HG03378 (cell line): Measurements from ENCODE around the gene DSCAML1.

Experiments
- ATAC-seq: cut with Tn5 transposase; IDR thresholded peaks from one replicate; pipeline ENCODE4 v1.9.1; 2021; ENCODE audit warnings: mild to moderate bottlenecking, moderate library complexity; ENCODE audit not compliant: unreplicated experiment

Gene DSCAML1

GRCh38 chr11:117670924-117671323 lies 126.1 kb downstream of the DSCAML1 start:
- no peak for ATAC-seq

GRCh38 chr11:117670443-117670842 lies 126.6 kb downstream of the DSCAML1 start:
- ATAC-seq = no peak

GRCh38 chr11:117669616-117670015 lies 127.4 kb downstream of the DSCAML1 start:
- no peak for ATAC-seq

GRCh38 chr11:117669062-117669461 lies 128.0 kb downstream of the DSCAML1 start:
- ATAC-seq = no peak

GRCh38 chr11:117668321-117668751 lies 128.7 kb downstream of the DSCAML1 start:
- no peak for ATAC-seq

GRCh38 chr11:117664897-117665296 lies 132.1 kb downstream of the DSCAML1 start:
- no peak for ATAC-seq

- ATAC-seq = no peak
Observed at GRCh38 chr11:117663821-117664220, 133.2 kb downstream of the DSCAML1 start.

GRCh38 chr11:117663414-117663813 lies 133.6 kb downstream of the DSCAML1 start:
- no peak for ATAC-seq

- ATAC-seq = no peak
Observed at GRCh38 chr11:117662671-117663269, 134.2 kb downstream of the DSCAML1 start.

- ATAC-seq = no peak
Observed at GRCh38 chr11:117662255-117662654, 134.8 kb downstream of the DSCAML1 start.

- no peak for ATAC-seq
Observed at GRCh38 chr11:117658809-117659208, 138.2 kb downstream of the DSCAML1 start.

- ATAC-seq = no peak
Observed at GRCh38 chr11:117657794-117658193, 139.2 kb downstream of the DSCAML1 start.

GRCh38 chr11:117654281-117655255 lies 142.4 kb downstream of the DSCAML1 start:
- ATAC-seq = no peak

- ATAC-seq = no peak
Observed at GRCh38 chr11:117652521-117652920, 144.5 kb downstream of the DSCAML1 start.

- no peak for ATAC-seq
Observed at GRCh38 chr11:117649296-117650055, 147.5 kb downstream of the DSCAML1 start.

- ATAC-seq = no peak
Observed at GRCh38 chr11:117647872-117648271, 149.1 kb downstream of the DSCAML1 start.

- no peak for ATAC-seq
Observed at GRCh38 chr11:117647207-117647606, 149.8 kb downstream of the DSCAML1 start.

- no peak for ATAC-seq
Observed at GRCh38 chr11:117646411-117646810, 150.6 kb downstream of the DSCAML1 start.

- ATAC-seq = no peak
Observed at GRCh38 chr11:117644403-117645155, 152.4 kb downstream of the DSCAML1 start.

GRCh38 chr11:117643606-117644300 lies 153.3 kb downstream of the DSCAML1 start:
- ATAC-seq = no peak
